Measurements from ENCODE around the gene TNMD. TPM values are rescaled to one million over a fixed set of nuclear protein-coding genes. Genes with fewer than 3 reads are reported as not detected.
"Not testable (repeated sequence)": the region's sequence is repeated elsewhere in the genome, so short reads cannot be mapped to it uniquely, and the experiment has no call there.

TNMD gene
- total RNA-seq = not detected

GRCh38 chrX:100584611-100585010, at the start of gene TNMD:
TNMD (plus strand) TSS chrX:100584936; CDS start chrX:100585019, 83 bp downstream.
- ChIA-PET POLR2A (no interaction called here), CTCF (no interaction called here)
- DNase-seq = no peak
- H3K4me1 Mint-ChIP-seq = no peaks in the 10 kb centered on the region
- no peak within 1 kb of the TSS for H3K27ac Mint-ChIP-seq
- H3K9me3 Mint-ChIP-seq = no peaks in the 10 kb centered on the region
- H3K36me3 Mint-ChIP-seq (ENCODE audit: low read depth) = no peaks in the 10 kb centered on the region
- H3K27me3 Mint-ChIP-seq = peaks cover 14% of the 10 kb centered on the region
- H3K4me3 Mint-ChIP-seq = no peak within 1 kb of the TSS

GRCh38 chrX:100565534-100565933, 19.2 kb upstream of the TNMD start:
- H3K36me3 Mint-ChIP-seq (ENCODE audit: low read depth); H3K9me3 Mint-ChIP-seq; POLR2A ChIA-PET; H3K27me3 Mint-ChIP-seq; CTCF ChIA-PET; H3K27ac Mint-ChIP-seq; DNase-seq; H3K4me3 Mint-ChIP-seq; H3K4me1 Mint-ChIP-seq: not testable (repeated sequence)

- Mint-ChIP-seq H3K27ac (no peak overlapping the region), H3K4me3 (no peak overlapping the region), H3K27me3 (peaks cover 10% of the 10 kb centered on the region), H3K9me3 (no peaks in the 10 kb centered on the region), H3K36me3 (ENCODE audit: low read depth) (no peaks in the 10 kb centered on the region), H3K4me1 (no peaks in the 10 kb centered on the region)
- POLR2A ChIA-PET = no interaction called here
- CTCF ChIA-PET = no interaction called here
- DNase-seq = no peak
Measured at GRCh38 chrX:100586747-100587146, 2.0 kb downstream of the TNMD start.

- H3K27me3 Mint-ChIP-seq = peaks cover 8% of the 10 kb centered on the region
- H3K9me3 Mint-ChIP-seq = no peaks in the 10 kb centered on the region
- ChIA-PET POLR2A (no interaction called here), CTCF (no interaction called here)
- H3K36me3 Mint-ChIP-seq (ENCODE audit: low read depth) = no peaks in the 10 kb centered on the region
- no peak overlapping the region for H3K27ac Mint-ChIP-seq
- H3K4me3 Mint-ChIP-seq = no peak overlapping the region
- DNase-seq = no peak
- no peaks in the 10 kb centered on the region for H3K4me1 Mint-ChIP-seq
Measured at GRCh38 chrX:100587861-100588260, 3.1 kb downstream of the TNMD start.

- ChIA-PET POLR2A (no interaction called here), CTCF (no interaction called here)
- H3K4me3 Mint-ChIP-seq = no peak overlapping the region
- no peaks in the 10 kb centered on the region for H3K9me3 Mint-ChIP-seq
- no peak overlapping the region for H3K27ac Mint-ChIP-seq
- no peaks in the 10 kb centered on the region for H3K4me1 Mint-ChIP-seq
- DNase-seq = no peak
- no peaks in the 10 kb centered on the region for H3K36me3 Mint-ChIP-seq (ENCODE audit: low read depth)
- peaks cover 4% of the 10 kb centered on the region for H3K27me3 Mint-ChIP-seq
Measured at GRCh38 chrX:100591256-100592051, 6.7 kb downstream of the TNMD start.

- peaks cover 2% of the 10 kb centered on the region for H3K27me3 Mint-ChIP-seq
- no peaks in the 10 kb centered on the region for H3K4me1 Mint-ChIP-seq
- no peak overlapping the region for H3K4me3 Mint-ChIP-seq
- no peak for DNase-seq
- H3K9me3 Mint-ChIP-seq = no peaks in the 10 kb centered on the region
- CTCF ChIA-PET = no interaction called here
- H3K36me3 Mint-ChIP-seq (ENCODE audit: low read depth) = no peaks in the 10 kb centered on the region
- POLR2A ChIA-PET = no interaction called here
- no peak overlapping the region for H3K27ac Mint-ChIP-seq
Measured at GRCh38 chrX:100593126-100593525, 8.4 kb downstream of the TNMD start.

GRCh38 chrX:100593581-100593980, 8.8 kb downstream of the TNMD start:
- Mint-ChIP-seq H3K27me3 (peaks cover 2% of the 10 kb centered on the region), H3K4me3 (no peak overlapping the region), H3K9me3 (no peaks in the 10 kb centered on the region), H3K36me3 (ENCODE audit: low read depth) (no peaks in the 10 kb centered on the region), H3K4me1 (no peaks in the 10 kb centered on the region), H3K27ac (no peak overlapping the region)
- DNase-seq = no peak
- ChIA-PET CTCF (no interaction called here), POLR2A (no interaction called here)

GRCh38 chrX:100596601-100597000, 11.9 kb downstream of the TNMD start:
- no peak overlapping the region for H3K4me3 Mint-ChIP-seq
- H3K27ac Mint-ChIP-seq = no peak overlapping the region
- no peaks in the 10 kb centered on the region for H3K9me3 Mint-ChIP-seq
- no peak for DNase-seq
- CTCF ChIA-PET = no interaction called here
- H3K36me3 Mint-ChIP-seq (ENCODE audit: low read depth) = no peaks in the 10 kb centered on the region
- no peaks in the 10 kb centered on the region for H3K4me1 Mint-ChIP-seq
- H3K27me3 Mint-ChIP-seq = peaks cover 2% of the 10 kb centered on the region
- POLR2A ChIA-PET = no interaction called here

- no peaks in the 10 kb centered on the region for H3K9me3 Mint-ChIP-seq
- DNase-seq = no peak
- no peak overlapping the region for H3K27ac Mint-ChIP-seq
- H3K4me3 Mint-ChIP-seq = no peak overlapping the region
- peaks cover 2% of the 10 kb centered on the region for H3K27me3 Mint-ChIP-seq
- H3K36me3 Mint-ChIP-seq (ENCODE audit: low read depth) = no peaks in the 10 kb centered on the region
- ChIA-PET CTCF (no interaction called here), POLR2A (no interaction called here)
- no peaks in the 10 kb centered on the region for H3K4me1 Mint-ChIP-seq
Measured at GRCh38 chrX:100599456-100599855, 14.7 kb downstream of the TNMD start.

- no peaks in the 10 kb centered on the region for H3K36me3 Mint-ChIP-seq (ENCODE audit: low read depth)
- H3K27me3 Mint-ChIP-seq = peaks cover 2% of the 10 kb centered on the region
- ChIA-PET POLR2A (no interaction called here), CTCF (no interaction called here)
- H3K27ac Mint-ChIP-seq = no peak overlapping the region
- no peak for DNase-seq
- no peak overlapping the region for H3K4me3 Mint-ChIP-seq
- no peaks in the 10 kb centered on the region for H3K4me1 Mint-ChIP-seq
- H3K9me3 Mint-ChIP-seq = no peaks in the 10 kb centered on the region
Measured at GRCh38 chrX:100600340-100600739, 15.6 kb downstream of the TNMD start.

- H3K36me3 Mint-ChIP-seq (ENCODE audit: low read depth) = no peaks in the 10 kb centered on the region
- H3K9me3 Mint-ChIP-seq = no peaks in the 10 kb centered on the region
- DNase-seq = no peak
- H3K27ac Mint-ChIP-seq = no peak overlapping the region
- no peaks in the 10 kb centered on the region for H3K4me1 Mint-ChIP-seq
- no peaks in the 10 kb centered on the region for H3K27me3 Mint-ChIP-seq
- ChIA-PET POLR2A (no interaction called here), CTCF (no interaction called here)
- H3K4me3 Mint-ChIP-seq = no peak overlapping the region
Measured at GRCh38 chrX:100600758-100601157, 16.0 kb downstream of the TNMD start.

- H3K27me3 Mint-ChIP-seq = peaks cover 3% of the 10 kb centered on the region
- POLR2A ChIA-PET = no interaction called here
Measured at GRCh38 chrX:100606753-100607152, 22.0 kb downstream of the TNMD start.

GRCh38 chrX:100609591-100609990, 24.9 kb downstream of the TNMD start:
- peaks cover 9% of the 10 kb centered on the region for H3K27me3 Mint-ChIP-seq

More at GRCh38 chrX:100606753-100607152, 22.0 kb downstream of the TNMD start:
- Mint-ChIP-seq H3K36me3 (ENCODE audit: low read depth) (no peaks in the 10 kb centered on the region), H3K4me3 (no peak overlapping the region), H3K27ac (no peak overlapping the region), H3K9me3 (no peaks in the 10 kb centered on the region), H3K4me1 (peaks cover 6% of the 10 kb centered on the region)
- DNase-seq = no peak
- CTCF ChIA-PET = no interaction called here

GRCh38 chrX:100611951-100612350, 27.2 kb downstream of the TNMD start:
- POLR2A ChIA-PET = no interaction called here
- Mint-ChIP-seq H3K4me3 (no peak overlapping the region), H3K27me3 (peaks cover 13% of the 10 kb centered on the region), H3K36me3 (ENCODE audit: low read depth) (no peaks in the 10 kb centered on the region), H3K27ac (no peak overlapping the region), H3K4me1 (peaks cover 3% of the 10 kb centered on the region), H3K9me3 (no peaks in the 10 kb centered on the region)
- no peak for DNase-seq
- CTCF ChIA-PET = no interaction called here

More at GRCh38 chrX:100609591-100609990, 24.9 kb downstream of the TNMD start:
- Mint-ChIP-seq H3K27ac (no peak overlapping the region), H3K4me1 (peaks cover 6% of the 10 kb centered on the region), H3K36me3 (ENCODE audit: low read depth) (no peaks in the 10 kb centered on the region), H3K4me3 (no peak overlapping the region), H3K9me3 (no peaks in the 10 kb centered on the region)
- CTCF ChIA-PET = no interaction called here
- DNase-seq = no peak
- POLR2A ChIA-PET = no interaction called here

All from activated CD4-positive, alpha-beta memory T cell treated with anti-CD3 and anti-CD28 coated beads, Interleukin-2, amount 10 ng/mL, durations not matched to agents 7 days and 5 days (primary cell).